Measurements from ENCODE around the gene NKD2.

Gene NKD2

GRCh38 chr5:991472-992267 is 16.9 kb upstream of the NKD2 start:
- no peak for TF ChIP-seq CTCF (IDR thresholded peaks at IDR 0.05; ENCODE audit: insufficient read depth, low read length, poor library complexity, severe bottlenecking)
- Histone ChIP-seq H3K27me3 (replicated peaks; ENCODE audit: control insufficient read depth, insufficient read depth, low read length) (no peaks in the 10 kb centered on the region; the same call in 1 of the 2 replicates), H3K36me3 (ENCODE audit: control insufficient read depth, insufficient read depth, low read length) (no peaks in the 10 kb centered on the region), H3K4me3 (replicated peaks; ENCODE audit: low read depth, low read length) (no peak overlapping the region)
- DNase-seq (ENCODE audit: extremely low read depth, insufficient read length): no peak

GRCh38 chr5:994272-994607 is 14.4 kb upstream of the NKD2 start:
- Histone ChIP-seq H3K36me3 (ENCODE audit: control insufficient read depth, insufficient read depth, low read length) (no peaks in the 10 kb centered on the region), H3K27me3 (replicated peaks; ENCODE audit: control insufficient read depth, insufficient read depth, low read length) (no peaks in the 10 kb centered on the region; the same call in 1 of the 2 replicates), H3K4me3 (replicated peaks; ENCODE audit: low read depth, low read length) (no peak overlapping the region)
- TF ChIP-seq CTCF (IDR thresholded peaks at IDR 0.05; ENCODE audit: insufficient read depth, low read length, poor library complexity, severe bottlenecking): no peak
- DNase-seq (ENCODE audit: extremely low read depth, insufficient read length): no peak

GRCh38 chr5:994821-995220 is 13.8 kb upstream of the NKD2 start:
- Histone ChIP-seq H3K27me3 (replicated peaks; ENCODE audit: control insufficient read depth, insufficient read depth, low read length) (no peaks in the 10 kb centered on the region; the same call in 1 of the 2 replicates), H3K4me3 (replicated peaks; ENCODE audit: low read depth, low read length) (no peak overlapping the region), H3K36me3 (ENCODE audit: control insufficient read depth, insufficient read depth, low read length) (no peaks in the 10 kb centered on the region)
- peak; percentile 8 for TF ChIP-seq CTCF (IDR thresholded peaks at IDR 0.05; ENCODE audit: insufficient read depth, low read length, poor library complexity, severe bottlenecking)
- no peak for DNase-seq (ENCODE audit: extremely low read depth, insufficient read length)

GRCh38 chr5:995318-995717 is 13.3 kb upstream of the NKD2 start:
- TF ChIP-seq CTCF (IDR thresholded peaks at IDR 0.05; ENCODE audit: insufficient read depth, low read length, poor library complexity, severe bottlenecking): no peak
- H3K4me3 ChIP-seq (replicated peaks; ENCODE audit: low read depth, low read length): no peak overlapping the region
- H3K27me3 ChIP-seq (replicated peaks; ENCODE audit: control insufficient read depth, insufficient read depth, low read length): no peaks in the 10 kb centered on the region; the same call in 1 of the 2 replicates

GRCh38 chr5:997001-997474 is 11.6 kb upstream of the NKD2 start:
- no peaks in the 10 kb centered on the region; the same call in 1 of the 2 replicates for H3K27me3 ChIP-seq (replicated peaks; ENCODE audit: control insufficient read depth, insufficient read depth, low read length)
- no peak for DNase-seq (ENCODE audit: extremely low read depth, insufficient read length)
- H3K4me3 ChIP-seq (replicated peaks; ENCODE audit: low read depth, low read length): no peak overlapping the region
- no peak for TF ChIP-seq CTCF (IDR thresholded peaks at IDR 0.05; ENCODE audit: insufficient read depth, low read length, poor library complexity, severe bottlenecking)
- no peaks in the 10 kb centered on the region for H3K36me3 ChIP-seq (ENCODE audit: control insufficient read depth, insufficient read depth, low read length)

More at GRCh38 chr5:995318-995717, 13.3 kb upstream of the NKD2 start:
- DNase-seq (ENCODE audit: extremely low read depth, insufficient read length): no peak
- H3K36me3 ChIP-seq (ENCODE audit: control insufficient read depth, insufficient read depth, low read length): no peaks in the 10 kb centered on the region

Measured in GM06990 (cell line).